C4-2B (cell line): Measurements from ENCODE around the gene ACBD5.

ENCODE experiments used
- ZFX ChIP-seq: fragments of 450-650 bp; IDR thresholded peaks from 2 replicates; pipeline ENCODE4 v1.6.1; 2017
- TF ChIP-seq, protein P1 (sequence below): fragments of 450-650 bp; conservative IDR thresholded peaks from 2 replicates; pipeline ENCODE4 v1.5.1; 2017; ENCODE audit warnings: mild to moderate bottlenecking

DNA sequence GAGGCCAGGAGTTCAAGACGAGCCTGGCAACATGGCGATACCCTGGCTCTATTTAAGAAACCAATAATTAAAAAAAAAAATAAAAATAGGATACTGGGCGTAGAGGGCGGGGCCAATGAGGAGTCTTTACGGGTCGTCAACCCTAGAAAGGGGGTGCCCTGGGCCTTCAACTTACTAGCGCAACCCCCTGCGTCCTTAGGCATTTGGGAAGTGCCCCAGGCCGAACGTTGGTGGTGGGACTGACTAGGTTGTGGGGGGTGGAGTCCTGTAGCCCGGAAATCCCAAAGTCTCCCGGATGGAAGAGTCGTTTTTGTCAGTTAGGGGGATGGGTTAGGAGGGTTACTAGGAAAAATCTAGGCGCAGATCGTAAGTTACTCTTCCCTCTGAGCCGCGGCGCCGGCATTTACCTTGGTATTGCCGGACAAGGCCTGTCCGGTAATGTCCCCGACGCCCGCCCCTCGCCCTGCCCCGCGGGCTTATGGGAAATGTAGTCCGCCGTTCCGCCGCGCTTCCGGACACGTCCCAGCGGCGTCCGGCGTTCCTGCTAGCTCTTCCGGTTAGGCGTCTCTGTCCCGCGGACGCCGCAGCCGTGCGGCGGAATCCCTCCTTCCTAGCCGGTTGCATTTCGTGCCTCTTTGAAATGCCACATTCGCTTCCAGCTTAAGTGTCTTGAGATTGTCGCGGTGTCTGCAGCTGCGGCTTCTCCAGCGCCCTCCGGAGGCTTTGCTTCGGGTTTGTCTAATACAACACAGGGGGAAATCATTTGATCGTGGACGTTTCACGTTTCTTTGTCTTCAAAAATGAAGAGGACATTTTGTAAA lies 1.3 kb upstream of the ACBD5 start:
- TF ChIP-seq, protein P1, sequence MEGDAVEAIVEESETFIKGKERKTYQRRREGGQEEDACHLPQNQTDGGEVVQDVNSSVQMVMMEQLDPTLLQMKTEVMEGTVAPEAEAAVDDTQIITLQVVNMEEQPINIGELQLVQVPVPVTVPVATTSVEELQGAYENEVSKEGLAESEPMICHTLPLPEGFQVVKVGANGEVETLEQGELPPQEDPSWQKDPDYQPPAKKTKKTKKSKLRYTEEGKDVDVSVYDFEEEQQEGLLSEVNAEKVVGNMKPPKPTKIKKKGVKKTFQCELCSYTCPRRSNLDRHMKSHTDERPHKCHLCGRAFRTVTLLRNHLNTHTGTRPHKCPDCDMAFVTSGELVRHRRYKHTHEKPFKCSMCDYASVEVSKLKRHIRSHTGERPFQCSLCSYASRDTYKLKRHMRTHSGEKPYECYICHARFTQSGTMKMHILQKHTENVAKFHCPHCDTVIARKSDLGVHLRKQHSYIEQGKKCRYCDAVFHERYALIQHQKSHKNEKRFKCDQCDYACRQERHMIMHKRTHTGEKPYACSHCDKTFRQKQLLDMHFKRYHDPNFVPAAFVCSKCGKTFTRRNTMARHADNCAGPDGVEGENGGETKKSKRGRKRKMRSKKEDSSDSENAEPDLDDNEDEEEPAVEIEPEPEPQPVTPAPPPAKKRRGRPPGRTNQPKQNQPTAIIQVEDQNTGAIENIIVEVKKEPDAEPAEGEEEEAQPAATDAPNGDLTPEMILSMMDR, result peak; percentile 56
- peak; percentile 77 for TF ChIP-seq ZFX
